COR-L47 (cell line): ENCODE data around the gene MYBPHL.

Source experiments
- DNase-seq: peaks from one replicate; lab custom pipeline; 2025; lab: John Stamatoyannopoulos, UW

Gene MYBPHL

GRCh38 chr1:109279615-109280278 lies 27.1 kb downstream of the MYBPHL start:
- DNase-seq, result no peak

GRCh38 chr1:109277434-109278204 lies 29.2 kb downstream of the MYBPHL start:
- peak; percentile 57 for DNase-seq

- DNase-seq, result no peak
Observed at GRCh38 chr1:109275706-109276345, 31.0 kb downstream of the MYBPHL start.

- peak; percentile 58 for DNase-seq
Observed at GRCh38 chr1:109274533-109275476, 32.0 kb downstream of the MYBPHL start.

GRCh38 chr1:109273570-109274288 lies 33.1 kb downstream of the MYBPHL start:
- DNase-seq, result no peak

- no peak for DNase-seq
Observed at GRCh38 chr1:109272831-109273547, 33.8 kb downstream of the MYBPHL start.

GRCh38 chr1:109272021-109272799 lies 34.6 kb downstream of the MYBPHL start:
- no peak for DNase-seq

- no peak for DNase-seq
Observed at GRCh38 chr1:109271458-109271857, 35.4 kb downstream of the MYBPHL start.

GRCh38 chr1:109270623-109271317 lies 36.0 kb downstream of the MYBPHL start:
- no peak for DNase-seq

GRCh38 chr1:109269981-109270622 lies 36.7 kb downstream of the MYBPHL start:
- no peak for DNase-seq

- DNase-seq, result no peak
Observed at GRCh38 chr1:109269212-109269980, 37.4 kb downstream of the MYBPHL start.

- DNase-seq, result no peak
Observed at GRCh38 chr1:109268431-109269211, 38.2 kb downstream of the MYBPHL start.

GRCh38 chr1:109267743-109268300 lies 39.0 kb downstream of the MYBPHL start:
- no peak for DNase-seq

- DNase-seq, result no peak
Observed at GRCh38 chr1:109266965-109267364, 39.8 kb downstream of the MYBPHL start.

- no peak for DNase-seq
Observed at GRCh38 chr1:109265741-109266330, 41.0 kb downstream of the MYBPHL start.

GRCh38 chr1:109265016-109265415 lies 41.8 kb downstream of the MYBPHL start:
- DNase-seq, result no peak
